Adrenal gland (tissue), 12 donors: ENCODE results near the gene ZBTB7C. TPM values are rescaled to one million over a fixed set of nuclear protein-coding genes. Genes with fewer than 3 reads are reported as not detected.

ENCODE experiments used
- DNase-seq, 7 donors: peaks; one replicate each; pipeline ENCODE4 v3.0.0-alpha.2; 2019 to 2020
- H3K27ac ChIP-seq, 5 donors: fragments of 200-600 bp; sonication (generic) in 4 of 5; 1 replicate in 3 of 5; 2 replicates in 2 of 5; pipeline versions ENCODE4 v1.5.1 to v1.8.0; 2016 to 2020; ENCODE audit warnings: mild to moderate bottlenecking in 1 of 5
- H3K27me3 ChIP-seq: fragments of 200-600 bp; 2 replicates; pipeline ENCODE4 v1.8.0; 2021
- H3K36me3 ChIP-seq, 2 donors: fragments of 200-600 bp; replicated peaks in 1 of 2; 1 replicate in 1 of 2; 2 replicates in 1 of 2; pipeline versions ENCODE4 v1.5.1 to v1.8.0; 2018 to 2022
- H3K4me1 ChIP-seq, 2 donors: fragments of 200-600 bp; replicated peaks in 1 of 2; 1 replicate in 1 of 2; 2 replicates in 1 of 2; pipeline versions ENCODE4 v1.5.1 to v1.8.0; 2018 to 2021
- H3K4me3 ChIP-seq, 4 donors: fragments of 200-600 bp; sonication (generic) in 3 of 4; one replicate each; pipeline ENCODE4 v1.5.1; 2016 to 2018
- H3K9me3 ChIP-seq, 3 donors: fragments of 200-600 bp; sonication (generic) in 1 of 3; replicated peaks in 1 of 3; 1 replicate in 2 of 3; 2 replicates in 1 of 3; pipeline versions ENCODE4 v1.5.1 to v1.8.0; 2016 to 2021
- CTCF ChIP-seq, 6 experiments: fragments of 450-650 bp in 4 of 6; fragments of 200-600 bp in 2 of 6; sonication (generic) in 1 of 6; IDR thresholded peaks; 1 replicate in 5 of 6; 2 replicates in 1 of 6; pipeline versions ENCODE4 v1.5.1 to v1.8.0; 2016 to 2021; ENCODE audit warnings: antibody characterized with exemption in 6 of 6, mild to moderate bottlenecking in 2 of 6, moderate library complexity in 1 of 6
- POLR2A ChIP-seq, 2 donors: fragments of 450-650 bp; IDR thresholded peaks; one replicate each; pipeline ENCODE4 v1.6.1; 2017; ENCODE audit warnings: antibody characterized with exemption in 2 of 2, mild to moderate bottlenecking in 2 of 2, moderate library complexity in 1 of 2
- WGBS, 4 donors: extraction: QIAGEN DNeasy Blood & Tissue Kit in 2 of 4; methylation state at CpG; one replicate each; pipeline versions ENCODE4 v1.1.5 to v1.1.7; 2013 to 2017; 5-methylcytosine and 5-hydroxymethylcytosine counted together
- intact Hi-C, 2 donors: fragments of 100-400 bp; cut with DNase I; formaldehyde crosslinking; loops; one replicate each; pipeline versions ENCODE4 v1.14.1 to v1.15.0; 2022 to 2023
- polyA plus RNA-seq, 3 donors: library from polyadenylated mRNA; stranded (reverse); fragments of 200-250 nt in 2 of 3; fragments of 350-450 nt in 1 of 3; fragmentation: Illumina TruSeq in 1 of 3; extraction: RNeasy Lipid Tissue Mini Kit (QIAGEN cat#74804) in 1 of 3; gene quantifications; one replicate each; pipeline ENCODE4 v1.2.3, GENCODE V29; 2013 to 2014
- total RNA-seq, 9 donors: library from RNA; depleted of rRNA in 4 of 9; stranded (reverse); fragments of >200 nt in 4 of 9; fragments of 120-200 nt in 1 of 9; fragmentation: NEBNext Ultra II Directional in 1 of 9; extraction: Animal tissue kit (Norgen Biotek cat#: 25700) in 1 of 9; gene quantifications; one replicate each; pipeline versions ENCODE4 v1.1.0 to v1.2.4, GENCODE V29; 2013 to 2023
- donor health status: healthy with polysubstance abuse.
- donor health status: Bipolar disorder and iron deficiency.
- donor health status: DM: yes; HTN: yes; CAD: no.
- donor health status: DM: no; HTN: no; CAD: no.
- donor health status: DM: no; HTN: no; CAD: no.
- donor health status: DM: yes; HTN: yes; CAD: no.

The ZBTB7C gene
- total and polyA plus RNA-seq, 12 donors, result 5.2 to 42.8 (median 26.8) TPM

- Histone ChIP-seq H3K4me3 (no peak overlapping the region), H3K9me3 (no peaks in the 10 kb centered on the region), H3K27ac (no peak overlapping the region), H3K27me3 (no peaks in the 10 kb centered on the region), H3K36me3 (no peaks in the 10 kb centered on the region), H3K4me1 (no peaks in the 10 kb centered on the region)
- WGBS, 4 donors, result 77 to 91% (median 83%) methylated on average over 2 of the region's 2 CpGs
- TF ChIP-seq POLR2A (IDR thresholded peaks at IDR 0.05) (no peak), CTCF (IDR thresholded peaks at IDR 0.05) (no peak)
- DNase-seq, result no peak
- intact Hi-C loops, result no loop called here
Observed at GRCh38 chr18:48278081-48278480, 131.1 kb downstream of the ZBTB7C start.

GRCh38 chr18:48274301-48274700 is 134.9 kb downstream of the ZBTB7C start:
- H3K9me3 ChIP-seq, result no peaks in the 10 kb centered on the region
- H3K27ac ChIP-seq, result no peak overlapping the region
- no peak for DNase-seq
- 42 to 63% (median 51%) methylated on average over 1 of the region's 1 CpG for WGBS, 4 donors
- TF ChIP-seq POLR2A (IDR thresholded peaks at IDR 0.05) (no peak), CTCF (IDR thresholded peaks at IDR 0.05) (no peak)
- H3K4me1 ChIP-seq, result no peaks in the 10 kb centered on the region
- no peaks in the 10 kb centered on the region for H3K36me3 ChIP-seq
- intact Hi-C loops, result no loop called here
- H3K4me3 ChIP-seq, result no peak overlapping the region
- H3K27me3 ChIP-seq, result no peaks in the 10 kb centered on the region

- no peak overlapping the region for H3K4me3 ChIP-seq
- WGBS, 4 donors, result 82 to 90% (median 87%) methylated on average over 1 of the region's 1 CpG
- no peaks in the 10 kb centered on the region for H3K9me3 ChIP-seq
- H3K27me3 ChIP-seq, result no peaks in the 10 kb centered on the region
- DNase-seq, result no peak
- no peaks in the 10 kb centered on the region for H3K4me1 ChIP-seq
- no peak overlapping the region for H3K27ac ChIP-seq
- no peaks in the 10 kb centered on the region for H3K36me3 ChIP-seq
- no peak for TF ChIP-seq POLR2A (IDR thresholded peaks at IDR 0.05)
- TF ChIP-seq CTCF (IDR thresholded peaks at IDR 0.05), result no peak
- intact Hi-C loops, result no loop called here
Observed at GRCh38 chr18:48270929-48271328, 138.3 kb downstream of the ZBTB7C start.

GRCh38 chr18:48265328-48265727 is 143.9 kb downstream of the ZBTB7C start:
- DNase-seq, result no peak
- H3K9me3 ChIP-seq, result no peaks in the 10 kb centered on the region
- peak overlapping the region in 1 of 5 donors; percentile 34 for H3K27ac ChIP-seq
- TF ChIP-seq POLR2A (IDR thresholded peaks at IDR 0.05) (no peak), CTCF (IDR thresholded peaks at IDR 0.05) (no peak)
- H3K27me3 ChIP-seq, result no peaks in the 10 kb centered on the region
- no peak overlapping the region for H3K4me3 ChIP-seq
- H3K4me1 ChIP-seq, result no peaks in the 10 kb centered on the region
- no peaks in the 10 kb centered on the region for H3K36me3 ChIP-seq
- intact Hi-C loops, result loop anchor here in 1 of 2 donors (10.0 kb wide), 1 partner anchor 49 kb away; no protein-coding TSS in a partner anchor
- 87 to 96% (median 91%) methylated on average over 4 of the region's 4 CpGs for WGBS, 4 donors
